GM23338 (cell line): ENCODE measurements around the gene IKZF1. TPM values are rescaled to one million over a fixed set of nuclear protein-coding genes. Genes with fewer than 3 reads are reported as not detected.

Source experiments
- ATAC-seq: fragments of 200-7000 bp; cut with Tn5 transposase; 3 replicates; pipeline ENCODE4 v1.9.1; 2020
- DNase-seq: peaks from one replicate; pipeline ENCODE4 v3.0.0-alpha.2; 2015; ENCODE audit warnings: low spot score
- H2AFZ ChIP-seq: fragments of 200-600 bp; sonication (generic); 2 replicates; pipeline ENCODE4 v1.8.0; 2016; ENCODE audit warnings: antibody characterized with exemption, mild to moderate bottlenecking, moderate library complexity
- H3F3A ChIP-seq: fragments of 200-600 bp; sonication (generic); replicated peaks from 2 replicates; pipeline ENCODE4 v1.8.0; 2017; ENCODE audit warnings: antibody characterized with exemption, mixed run types, low read depth
- H3K27ac ChIP-seq: fragments of 200-600 bp; sonication (generic); 2 replicates; pipeline ENCODE4 v1.6.1; 2016; ENCODE audit warnings: low read depth
- H3K27me3 ChIP-seq: fragments of 200-600 bp; sonication (generic); 2 replicates; pipeline ENCODE4 v1.8.0; 2016; ENCODE audit warnings: mild to moderate bottlenecking, mixed run types, moderate library complexity; ENCODE audit not compliant: insufficient read depth
- H3K36me3 ChIP-seq: fragments of 200-600 bp; sonication (generic); 2 replicates; pipeline ENCODE4 v1.8.0; 2016; ENCODE audit warnings: mild to moderate bottlenecking; ENCODE audit not compliant: insufficient read depth
- H3K4me1 ChIP-seq: fragments of 200-600 bp; sonication (generic); 2 replicates; pipeline ENCODE4 v1.8.0; 2016; ENCODE audit warnings: mild to moderate bottlenecking, moderate library complexity; ENCODE audit not compliant: insufficient read depth
- H3K4me2 ChIP-seq: fragments of 200-600 bp; sonication (generic); 2 replicates; pipeline ENCODE4 v1.7.1; 2017; ENCODE audit warnings: mixed run types
- H3K4me3 ChIP-seq: fragments of 200-600 bp; sonication (generic); 2 replicates; pipeline ENCODE4 v1.6.1; 2016; ENCODE audit warnings: mixed run types
- H3K79me2 ChIP-seq: fragments of 200-600 bp; sonication (generic); replicated peaks from 2 replicates; pipeline ENCODE4 v1.8.0; 2017; ENCODE audit warnings: mild to moderate bottlenecking; ENCODE audit not compliant: insufficient read depth
- H3K9me2 ChIP-seq: fragments of 200-600 bp; sonication (generic); 2 replicates; pipeline ENCODE4 v1.8.0; 2017; ENCODE audit not compliant: insufficient read depth
- H4K20me1 ChIP-seq: fragments of 200-600 bp; sonication (generic); replicated peaks from 2 replicates; pipeline ENCODE4 v1.8.0; 2017; ENCODE audit warnings: mild to moderate bottlenecking; ENCODE audit not compliant: insufficient read depth
- H3K27ac Mint-ChIP-seq: 2 replicates; pipeline ENCODE4 v1.8.0; 2020; ENCODE audit warnings: inconsistent platforms, mild to moderate bottlenecking, moderate library complexity, mixed read lengths
- H3K27me3 Mint-ChIP-seq: 3 replicates; pipeline ENCODE4 v1.8.0; 2022; ENCODE audit warnings: low read depth, mild to moderate bottlenecking, moderate library complexity, mixed read lengths, inconsistent platforms; ENCODE audit not compliant: insufficient read depth, poor library complexity
- H3K36me3 Mint-ChIP-seq: 3 replicates; pipeline ENCODE4 v1.8.0; 2021; ENCODE audit warnings: low read depth, mild to moderate bottlenecking, inconsistent platforms, moderate library complexity, mixed read lengths
- H3K4me1 Mint-ChIP-seq: 3 replicates; pipeline ENCODE4 v1.8.0; 2020; ENCODE audit warnings: mild to moderate bottlenecking, inconsistent platforms, mixed read lengths
- H3K4me3 Mint-ChIP-seq: 3 replicates; pipeline ENCODE4 v1.8.0; 2021; ENCODE audit warnings: moderate library complexity, mild to moderate bottlenecking, inconsistent platforms, mixed read lengths
- H3K9me3 Mint-ChIP-seq: 3 replicates; pipeline ENCODE4 v1.8.0; 2020; ENCODE audit warnings: moderate library complexity, mild to moderate bottlenecking, inconsistent platforms, mixed read lengths
- CREB1 ChIP-seq: fragments of 250-450 bp; sonication (Bioruptor Pico); IDR thresholded peaks from 2 replicates; pipeline ENCODE4 v1.5.0; 2020; ENCODE audit warnings: low read depth, mild to moderate bottlenecking, moderate library complexity
- CTCF ChIP-seq, 2 experiments: fragments of 200-600 bp in 1 of 2; sonication (generic) in 1 of 2; conservative IDR thresholded peaks; 2 replicates each; pipeline versions ENCODE4 v1.5.1 to v1.6.1; 2016 to 2017; ENCODE audit warnings: antibody characterized with exemption in 2 of 2, low read depth in 2 of 2, mild to moderate bottlenecking in 2 of 2, moderate library complexity in 1 of 2
- ETS1 ChIP-seq: IDR thresholded peaks from 2 replicates; pipeline ENCODE4 v1.6.1; 2016; ENCODE audit warnings: antibody characterized with exemption
- EZH2 ChIP-seq: fragments of 200-600 bp; sonication (generic); IDR thresholded peaks from one replicate; pipeline ENCODE4 v1.8.0; 2017; ENCODE audit warnings: antibody characterized with exemption, mild to moderate bottlenecking, low read depth; ENCODE audit not compliant: unreplicated experiment
- EZH2phosphoT487 ChIP-seq: fragments of 200-600 bp; sonication (generic); IDR thresholded peaks from one replicate; pipeline ENCODE4 v1.8.1; 2018; ENCODE audit warnings: antibody characterized with exemption; ENCODE audit not compliant: unreplicated experiment
- JUNB ChIP-seq: IDR thresholded peaks from one replicate; pipeline ENCODE4 v1.6.1; 2016; ENCODE audit warnings: antibody characterized with exemption; ENCODE audit not compliant: unreplicated experiment
- NANOG ChIP-seq: IDR thresholded peaks from 2 replicates; pipeline ENCODE4 v1.6.1; 2016; ENCODE audit warnings: antibody characterized with exemption, borderline replicate concordance
- POLR2AphosphoS5 ChIP-seq: IDR thresholded peaks from 2 replicates; pipeline ENCODE4 v1.6.1; 2016; ENCODE audit warnings: antibody characterized with exemption, low read depth
- REST ChIP-seq: IDR thresholded peaks from one replicate; pipeline ENCODE4 v1.6.1; 2018; ENCODE audit warnings: antibody characterized with exemption; ENCODE audit not compliant: unreplicated experiment
- ZNF114 ChIP-seq: fragments of 250-450 bp; sonication (Bioruptor Pico); IDR thresholded peaks from 2 replicates; pipeline ENCODE4 v1.5.0; 2020; ENCODE audit warnings: mild to moderate bottlenecking, moderate library complexity
- ZNF462 ChIP-seq: fragments of 250-450 bp; sonication (Bioruptor Pico); IDR thresholded peaks from 2 replicates; pipeline ENCODE4 v1.5.0; 2020; ENCODE audit warnings: mild to moderate bottlenecking, moderate library complexity
- polyA plus RNA-seq: library from polyadenylated mRNA; unstranded; fragments of >200 nt; fragmentation: Nextera tagmentation; extraction: Ambion mirVana; gene quantifications from 2 replicates; pipeline ENCODE4 v1.2.1, GENCODE V29; 2016
- total RNA-seq: library from RNA; depleted of rRNA; stranded (reverse); fragments of >200 nt; shearing (Covaris generic); gene quantifications from 2 replicates; pipeline ENCODE4 v1.2.3, GENCODE V29; 2014

Gene IKZF1
- total and polyA plus RNA-seq, 2 experiments from 2014 or later: 0.57 to 1.8 TPM

GRCh38 chr7:50265968-50266634 lies 38.4 kb upstream of the IKZF1 start (continued):
- TF ChIP-seq ETS1 (no peak), ZNF114 (CRISPR knock-in tag) (no peak), JUNB (no peak), EZH2phosphoT487 (no peak)

GRCh38 chr7:50266635-50267386 lies 37.7 kb upstream of the IKZF1 start:
- Histone ChIP-seq H3K4me2 (0 out of 2 replicates have a peak overlapping the region, but pooled peaks have one; percentile 29), H2AFZ (peak overlapping the region; percentile 96), H3K27ac (no peak overlapping the region), H3F3A (no peaks in the 10 kb centered on the region), H3K36me3 (no peaks in the 10 kb centered on the region), H3K9me2 (no peaks in the 10 kb centered on the region), H3K79me2 (no peaks in the 10 kb centered on the region), H3K4me3 (no peak overlapping the region), H3K27me3 (no peaks in the 10 kb centered on the region), H3K4me1 (peaks cover 11% of the 10 kb centered on the region), H4K20me1 (no peaks in the 10 kb centered on the region)
- H3K9me3 Mint-ChIP-seq: peaks cover 4% of the 10 kb centered on the region; the same call in 1 of the 3 replicates
- ATAC-seq (peak; percentile 57), DNase-seq (no peak)
- H3K27me3 Mint-ChIP-seq: peaks cover 6% of the 10 kb centered on the region
- H3K4me1 Mint-ChIP-seq: peaks cover 24% of the 10 kb centered on the region
- no peak overlapping the region for H3K4me3 Mint-ChIP-seq
- H3K36me3 Mint-ChIP-seq: no peaks in the 10 kb centered on the region
- no peak overlapping the region for H3K27ac Mint-ChIP-seq
- TF ChIP-seq POLR2AphosphoS5 (no peak), EZH2phosphoT487 (no peak), ZNF462 (CRISPR knock-in tag) (no peak), NANOG (no peak), CREB1 (no peak), JUNB (no peak), EZH2 (no peak), REST (no peak), CTCF (conservative IDR thresholded peaks at IDR 0.05; ENCODE audit: low read depth in 2 of 2) (no peak)
